ENCODE results near the gene PRTG.
"Not testable (repeated sequence)": the region's sequence is repeated elsewhere in the genome, so short reads cannot be mapped to it uniquely, and the experiment has no call there.

Gene PRTG

DNA sequence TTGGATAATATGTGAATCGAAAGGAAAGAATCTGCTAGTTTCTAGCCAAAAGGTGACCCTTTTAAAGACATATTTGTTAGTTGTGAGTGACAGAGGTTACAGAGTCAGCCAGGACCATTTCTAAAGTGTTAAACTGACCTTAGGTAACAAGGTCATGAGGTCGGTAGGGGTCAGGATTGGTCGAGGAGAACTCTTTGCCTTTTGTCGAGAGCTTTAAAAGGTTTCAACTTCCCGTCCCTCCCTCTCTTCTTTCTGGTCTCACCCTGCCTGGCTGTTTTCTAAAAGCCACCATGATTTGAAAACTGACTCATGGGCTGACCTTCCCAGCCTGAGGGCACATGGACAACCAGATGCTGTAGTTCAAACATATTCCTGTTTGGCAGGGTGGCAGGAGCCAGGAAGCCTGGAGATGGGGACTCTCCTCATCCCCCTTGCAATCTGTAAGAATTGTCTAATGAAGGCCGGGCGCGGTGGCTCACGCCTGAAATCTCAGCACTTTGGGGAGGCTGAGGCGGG is 25.8 kb upstream of the PRTG start:
- DNase-seq (ENCODE audit: extremely low read depth, low read depth), result no peak
- TF ChIP-seq, protein P1, sequence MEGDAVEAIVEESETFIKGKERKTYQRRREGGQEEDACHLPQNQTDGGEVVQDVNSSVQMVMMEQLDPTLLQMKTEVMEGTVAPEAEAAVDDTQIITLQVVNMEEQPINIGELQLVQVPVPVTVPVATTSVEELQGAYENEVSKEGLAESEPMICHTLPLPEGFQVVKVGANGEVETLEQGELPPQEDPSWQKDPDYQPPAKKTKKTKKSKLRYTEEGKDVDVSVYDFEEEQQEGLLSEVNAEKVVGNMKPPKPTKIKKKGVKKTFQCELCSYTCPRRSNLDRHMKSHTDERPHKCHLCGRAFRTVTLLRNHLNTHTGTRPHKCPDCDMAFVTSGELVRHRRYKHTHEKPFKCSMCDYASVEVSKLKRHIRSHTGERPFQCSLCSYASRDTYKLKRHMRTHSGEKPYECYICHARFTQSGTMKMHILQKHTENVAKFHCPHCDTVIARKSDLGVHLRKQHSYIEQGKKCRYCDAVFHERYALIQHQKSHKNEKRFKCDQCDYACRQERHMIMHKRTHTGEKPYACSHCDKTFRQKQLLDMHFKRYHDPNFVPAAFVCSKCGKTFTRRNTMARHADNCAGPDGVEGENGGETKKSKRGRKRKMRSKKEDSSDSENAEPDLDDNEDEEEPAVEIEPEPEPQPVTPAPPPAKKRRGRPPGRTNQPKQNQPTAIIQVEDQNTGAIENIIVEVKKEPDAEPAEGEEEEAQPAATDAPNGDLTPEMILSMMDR (IDR thresholded peaks at IDR 0.05; ENCODE audit: low read depth, low read length, missing control alignments), result no peak
- no peak overlapping the region for H3K4me3 ChIP-seq (replicated peaks; ENCODE audit: low read depth, low read length)

DNA sequence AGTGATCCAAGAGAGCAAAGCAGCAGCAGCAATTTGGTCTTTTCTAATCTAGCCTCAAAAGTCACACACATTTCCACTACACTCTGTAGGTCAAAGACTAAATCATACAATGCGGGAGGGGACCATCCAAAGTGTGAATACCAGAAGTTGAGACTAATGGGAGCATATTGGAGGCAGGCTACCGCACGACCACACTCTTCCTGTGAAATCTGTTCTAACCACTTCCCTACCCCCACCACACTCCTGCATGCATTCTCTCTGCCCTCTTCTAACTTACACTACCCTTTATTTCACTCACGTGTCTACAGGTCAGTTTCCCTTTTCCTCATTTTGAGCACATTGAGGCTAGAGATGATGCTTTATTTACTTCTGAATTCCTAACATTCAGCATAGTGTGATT is 23.7 kb upstream of the PRTG start:
- DNase-seq (ENCODE audit: extremely low read depth, low read depth), result no peak
- TF ChIP-seq, protein P1 (IDR thresholded peaks at IDR 0.05; ENCODE audit: low read depth, low read length, missing control alignments), result no peak
- no peak overlapping the region for H3K4me3 ChIP-seq (replicated peaks; ENCODE audit: low read depth, low read length)

DNA sequence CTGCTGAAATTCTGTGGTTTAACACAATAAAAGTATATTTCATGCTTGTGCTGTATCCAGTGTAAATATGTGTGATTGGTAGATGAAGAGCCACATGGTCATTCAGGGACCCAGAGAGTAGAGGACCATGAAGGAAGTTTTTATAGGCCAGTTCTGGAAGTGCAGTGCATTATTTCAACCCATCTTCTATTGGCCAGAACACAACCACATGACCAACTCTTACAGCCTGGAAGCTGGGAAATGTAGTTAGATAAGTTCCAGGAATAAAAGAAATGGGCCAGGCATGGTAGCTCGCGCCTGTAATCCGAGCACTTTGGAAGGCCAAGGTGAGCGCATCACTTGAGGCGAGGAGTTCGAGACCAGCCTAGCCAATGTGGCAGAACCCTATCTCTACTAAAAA is 21.4 kb upstream of the PRTG start:
- TF ChIP-seq, protein P1 (IDR thresholded peaks at IDR 0.05; ENCODE audit: low read depth, low read length, missing control alignments), result no peak
- no peak for DNase-seq (ENCODE audit: extremely low read depth, low read depth)
- no peak overlapping the region for H3K4me3 ChIP-seq (replicated peaks; ENCODE audit: low read depth, low read length)

DNA sequence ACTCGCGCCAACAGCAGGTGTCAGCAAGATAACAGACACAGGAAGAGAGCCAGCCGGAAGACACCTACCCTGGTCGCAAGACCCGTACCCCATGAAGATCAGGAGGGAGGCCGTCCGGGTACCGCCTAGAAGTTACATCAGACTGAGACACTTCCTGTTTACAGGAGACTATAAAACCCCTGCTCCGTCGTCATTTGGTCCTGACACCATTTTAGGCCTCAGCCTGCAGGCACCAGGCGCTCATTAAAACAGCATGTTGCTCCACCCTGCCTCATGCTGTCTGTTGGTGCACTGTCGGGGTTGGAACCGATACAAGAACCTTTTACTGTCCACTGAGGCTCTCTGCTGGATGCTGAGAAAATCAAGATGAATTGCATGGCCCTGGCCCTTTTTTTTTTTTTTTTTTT is 15.6 kb upstream of the PRTG start:
- no peak for DNase-seq (ENCODE audit: extremely low read depth, low read depth)
- TF ChIP-seq, protein P1 (IDR thresholded peaks at IDR 0.05; ENCODE audit: low read depth, low read length, missing control alignments), result no peak
- no peak overlapping the region for H3K4me3 ChIP-seq (replicated peaks; ENCODE audit: low read depth, low read length)

DNA sequence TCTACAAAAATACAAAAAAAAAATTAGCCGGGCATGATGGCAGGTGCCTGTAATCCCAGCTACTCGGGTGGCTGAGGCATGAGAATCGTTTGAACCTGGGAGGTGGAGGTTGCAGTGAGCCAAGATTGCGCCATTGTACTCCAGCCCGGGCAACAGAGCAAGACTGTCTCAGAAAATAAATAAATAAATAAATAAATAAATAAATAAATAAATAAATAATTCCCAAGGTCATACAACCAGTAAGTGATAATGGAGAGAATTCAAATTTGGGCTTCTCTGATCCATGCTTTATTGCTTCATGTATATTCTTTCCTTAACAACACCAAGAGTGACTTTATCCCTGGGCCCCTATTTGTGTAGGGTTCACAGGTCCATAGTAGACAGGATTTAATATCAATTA is 10.5 kb upstream of the PRTG start:
- H3K4me3 ChIP-seq (replicated peaks; ENCODE audit: low read depth, low read length), result not testable (repeated sequence)

DNA sequence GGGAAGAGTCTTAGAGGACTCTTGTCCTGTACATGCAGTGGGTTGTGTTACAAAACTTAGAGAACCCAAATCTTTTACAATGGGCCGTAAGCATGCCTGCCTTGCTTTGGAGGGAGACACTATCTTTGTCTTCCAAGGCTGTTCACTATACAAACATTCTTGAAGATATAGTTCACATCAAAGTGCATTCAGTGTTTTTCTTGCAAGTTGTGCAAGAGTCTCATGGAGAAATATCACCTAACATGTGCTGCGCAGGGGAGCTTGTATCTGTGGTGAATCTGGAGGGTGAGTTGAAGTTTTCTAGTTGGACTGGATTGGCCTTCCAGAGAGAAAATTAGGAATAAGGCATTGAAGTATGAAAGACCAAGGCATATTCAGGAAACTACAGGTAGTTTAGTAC is 7.8 kb upstream of the PRTG start:
- TF ChIP-seq, protein P1 (IDR thresholded peaks at IDR 0.05; ENCODE audit: low read depth, low read length, missing control alignments), result no peak
- H3K4me3 ChIP-seq (replicated peaks; ENCODE audit: low read depth, low read length), result no peak overlapping the region
- no peak for DNase-seq (ENCODE audit: extremely low read depth, low read depth)

More for the DNA sequence above, 10.5 kb upstream of the PRTG start:
- not testable (repeated sequence) for DNase-seq (ENCODE audit: extremely low read depth, low read depth)

DNA sequence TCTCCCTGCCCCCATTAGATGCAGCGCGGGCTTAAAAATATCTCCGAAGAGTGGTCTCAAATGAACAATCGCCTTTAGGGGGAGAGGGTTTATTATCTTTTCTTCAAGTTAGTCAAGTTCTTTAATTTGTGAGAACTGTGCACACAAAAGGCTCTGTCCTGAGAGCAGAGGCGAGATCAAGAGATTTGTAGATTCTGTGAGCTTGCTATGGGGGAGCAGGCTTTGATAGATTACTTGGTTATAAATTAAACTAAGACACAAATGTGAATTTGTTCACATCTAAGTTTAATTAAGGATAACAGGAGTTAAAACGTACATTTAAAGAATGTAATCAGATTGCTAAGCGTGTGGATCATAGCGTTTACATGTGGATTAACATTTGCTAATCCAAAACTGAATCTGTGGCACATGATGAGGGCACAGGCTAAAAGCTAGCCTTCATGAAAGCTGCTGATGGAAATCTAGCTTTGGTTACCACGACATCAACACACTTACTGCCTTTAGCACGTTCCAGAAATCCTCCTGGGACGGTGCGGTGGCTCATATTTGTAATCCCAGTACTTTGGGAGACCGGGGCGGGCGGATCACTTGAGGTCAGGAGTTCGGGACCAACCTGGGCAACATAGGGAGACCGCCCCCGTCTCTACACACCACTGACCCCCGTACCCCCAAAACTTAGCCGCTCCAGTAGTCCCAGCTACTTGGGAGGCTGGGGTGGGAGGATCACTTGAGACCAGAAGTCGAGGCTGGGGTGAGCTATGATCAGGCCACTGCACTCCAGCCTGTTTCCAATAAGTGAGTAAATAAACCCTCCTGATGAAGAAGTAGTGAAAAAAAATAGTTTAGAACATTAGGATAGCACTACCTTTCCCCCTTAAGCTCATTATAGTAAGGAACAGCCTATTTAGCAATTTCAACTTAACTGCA is 1.0 kb upstream of the PRTG start:
- no peak for DNase-seq (ENCODE audit: extremely low read depth, low read depth)
- peak overlapping the region; percentile 58 for H3K4me3 ChIP-seq (replicated peaks; ENCODE audit: low read depth, low read length)
- TF ChIP-seq, protein P1 (IDR thresholded peaks at IDR 0.05; ENCODE audit: low read depth, low read length, missing control alignments), result no peak
